ENCODE data around the gene CYSTM1.
"Not testable (repeated sequence)": the region's sequence is repeated elsewhere in the genome, so short reads cannot be mapped to it uniquely, and the experiment has no call there.

The CYSTM1 gene

GRCh38 chr5:140178482-140179116 is 3.6 kb downstream of the CYSTM1 start:
- DNase-seq, result no peak

GRCh38 chr5:140181002-140181483 is 6.1 kb downstream of the CYSTM1 start:
- DNase-seq, result no peak

GRCh38 chr5:140181525-140181924 is 6.5 kb downstream of the CYSTM1 start:
- DNase-seq, result no peak

GRCh38 chr5:140182075-140182711 is 7.2 kb downstream of the CYSTM1 start:
- no peak for DNase-seq

GRCh38 chr5:140182803-140183367 is 7.9 kb downstream of the CYSTM1 start:
- DNase-seq, result peak; percentile 77 to 88

- no peak for DNase-seq
Measured at GRCh38 chr5:140185409-140185808, 10.4 kb downstream of the CYSTM1 start.

- peak; percentile 56 to 70 for DNase-seq
Measured at GRCh38 chr5:140186267-140186671, 11.3 kb downstream of the CYSTM1 start.

GRCh38 chr5:140189253-140189652 is 14.3 kb downstream of the CYSTM1 start:
- DNase-seq, result no peak

- peak; percentile 46 to 66 for DNase-seq
Measured at GRCh38 chr5:140189977-140190871, 15.2 kb downstream of the CYSTM1 start.

- DNase-seq, result no peak
Measured at GRCh38 chr5:140190872-140191218, 15.9 kb downstream of the CYSTM1 start.

- no peak for DNase-seq
Measured at GRCh38 chr5:140192715-140193430, 17.9 kb downstream of the CYSTM1 start.

GRCh38 chr5:140194662-140195061 is 19.7 kb downstream of the CYSTM1 start:
- DNase-seq, result no peak

GRCh38 chr5:140196115-140196814 is 21.3 kb downstream of the CYSTM1 start:
- peak; percentile 39 to 53 for DNase-seq

GRCh38 chr5:140197023-140197422 is 22.0 kb downstream of the CYSTM1 start:
- DNase-seq, result no peak

GRCh38 chr5:140198915-140199314 is 23.9 kb downstream of the CYSTM1 start:
- DNase-seq, result not testable (repeated sequence)

- DNase-seq, result no peak
Measured at GRCh38 chr5:140202078-140202477, 27.1 kb downstream of the CYSTM1 start.

- no peak for DNase-seq
Measured at GRCh38 chr5:140202610-140203009, 27.6 kb downstream of the CYSTM1 start.

GRCh38 chr5:140205216-140205615 is 30.2 kb downstream of the CYSTM1 start:
- DNase-seq, result peak; percentile 48 to 49

- no peak for DNase-seq
Measured at GRCh38 chr5:140205952-140206351, 31.0 kb downstream of the CYSTM1 start.

GRCh38 chr5:140207250-140207964 is 32.4 kb downstream of the CYSTM1 start:
- peak; percentile 19 to 23 for DNase-seq

GRCh38 chr5:140208065-140208464 is 33.1 kb downstream of the CYSTM1 start:
- DNase-seq, result no peak
